Stimulated activated CD4-positive, alpha-beta T cell treated with anti-CD3 and anti-CD28 coated beads, Interleukin-4, amount 100 ng/mL, for 24 hours (primary cell): Measurements from ENCODE around the gene ATP5F1A.
A peak's percentile ranks its signal among the peaks of the same experiment; 100 is the strongest.
"Not testable (repeated sequence)": the region's sequence is repeated elsewhere in the genome, so short reads cannot be mapped to it uniquely, and the experiment has no call there.

ENCODE experiments used
- DNase-seq: peaks from one replicate; pipeline ENCODE4 v3.0.0-alpha.2; 2020

Gene ATP5F1A

DNA sequence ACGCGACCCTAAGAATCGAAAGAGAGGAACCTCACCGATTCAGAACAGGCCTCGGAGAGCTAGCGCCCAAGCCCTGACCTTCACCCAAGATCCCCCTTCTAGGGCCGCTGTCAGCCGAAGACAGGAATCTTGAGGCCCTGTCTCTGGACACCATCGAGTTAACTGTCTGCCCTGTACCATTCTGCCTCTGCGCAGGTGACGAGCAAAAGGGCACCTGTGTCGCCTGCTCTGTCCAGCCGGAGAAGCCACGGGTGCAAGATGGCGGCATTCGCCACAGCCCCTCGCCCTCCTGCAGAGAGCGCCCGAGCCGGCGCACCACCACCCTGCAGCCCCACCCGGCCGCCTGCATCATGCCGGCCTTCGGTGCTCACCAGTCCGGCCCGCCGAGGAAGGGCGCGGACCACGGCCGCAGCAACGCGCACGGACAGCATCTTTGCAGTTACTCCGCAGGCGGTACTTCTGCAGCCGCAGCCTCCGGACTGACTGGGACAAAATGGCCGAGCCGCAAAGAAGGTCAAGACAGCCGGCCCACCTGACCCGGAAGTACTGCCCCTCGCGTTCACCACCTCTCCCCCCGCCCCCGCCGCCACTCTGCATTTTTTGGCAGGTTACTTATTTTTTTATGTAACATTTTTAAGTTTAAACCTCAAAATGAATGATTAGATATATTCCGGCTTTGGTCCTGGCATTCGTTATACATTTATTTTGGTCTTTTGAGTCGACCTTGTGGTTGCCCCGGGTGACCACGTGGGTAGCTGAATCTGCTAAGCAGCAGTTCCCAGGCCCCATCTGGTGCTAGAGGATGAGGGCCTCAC lies at the start of gene ATP5F1A:
ATP5F1A (minus strand) TSS at position 496 of the 815 bp plus-strand sequence; CDS start at position 431, 65 bp downstream.
- peak; percentile 88 for DNase-seq

GRCh38 chr18:46141199-46141598 lies 43.1 kb upstream of the ATP5F1A start:
- no peak for DNase-seq

- DNase-seq: no peak
Observed at GRCh38 chr18:46140173-46140572, 42.1 kb upstream of the ATP5F1A start.

DNA sequence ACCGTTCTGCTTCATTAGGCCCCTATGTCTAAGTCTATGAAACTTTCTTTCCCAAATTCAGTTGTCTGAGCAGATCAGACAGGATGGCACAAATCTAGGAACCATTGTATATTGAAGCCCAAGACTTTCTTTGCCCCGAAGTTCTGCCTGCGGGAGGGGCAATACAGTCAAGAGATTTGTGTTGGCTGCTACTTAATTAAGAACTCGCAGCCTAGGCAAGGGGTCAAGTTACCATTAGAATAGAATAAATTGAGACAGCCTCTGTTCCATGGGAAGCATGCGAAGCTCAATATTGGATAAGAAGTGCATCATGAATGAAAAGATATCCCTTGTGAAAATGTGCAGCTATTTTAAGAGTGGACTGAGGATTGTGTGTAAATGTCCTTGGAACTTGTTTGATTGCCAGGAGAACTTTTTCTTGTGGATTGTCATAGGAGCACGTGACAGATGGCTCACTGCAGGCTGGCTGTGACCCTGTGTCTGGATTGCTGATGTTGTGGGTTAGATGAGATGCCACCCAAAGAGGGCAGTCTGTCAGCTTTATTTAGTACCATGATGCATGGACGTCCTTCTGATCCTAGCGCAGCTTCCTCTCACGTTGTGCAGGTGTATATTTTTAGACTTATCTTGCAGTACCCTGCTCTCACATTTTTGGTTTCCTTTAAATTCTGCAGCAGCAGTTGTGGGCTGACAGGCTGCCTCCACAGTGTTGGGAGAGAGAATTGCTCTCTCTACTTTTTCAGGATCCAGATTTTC lies 37.0 kb upstream of the ATP5F1A start:
- no peak for DNase-seq

GRCh38 chr18:46133534-46133933 lies 35.4 kb upstream of the ATP5F1A start:
- no peak for DNase-seq

DNA sequence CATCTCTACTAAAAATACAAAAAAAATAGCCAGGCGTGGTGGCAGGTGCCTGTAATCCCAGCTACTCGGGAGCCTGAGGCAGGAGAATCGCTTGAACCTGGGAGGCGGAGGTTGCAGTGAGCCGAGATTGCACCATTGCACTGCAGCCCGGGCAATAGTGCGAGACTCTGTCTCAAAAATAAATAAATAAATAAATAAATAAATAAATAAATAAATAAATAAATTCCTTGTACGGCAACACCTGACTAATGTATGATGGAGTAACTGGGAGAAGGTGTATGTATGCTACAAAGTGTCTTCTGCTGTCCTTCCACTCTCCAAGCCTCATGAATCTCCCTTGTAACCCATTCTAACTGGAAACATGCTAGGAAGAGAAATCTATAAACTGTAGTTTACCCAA lies 32.5 kb upstream of the ATP5F1A start:
- not testable (repeated sequence) for DNase-seq

DNA sequence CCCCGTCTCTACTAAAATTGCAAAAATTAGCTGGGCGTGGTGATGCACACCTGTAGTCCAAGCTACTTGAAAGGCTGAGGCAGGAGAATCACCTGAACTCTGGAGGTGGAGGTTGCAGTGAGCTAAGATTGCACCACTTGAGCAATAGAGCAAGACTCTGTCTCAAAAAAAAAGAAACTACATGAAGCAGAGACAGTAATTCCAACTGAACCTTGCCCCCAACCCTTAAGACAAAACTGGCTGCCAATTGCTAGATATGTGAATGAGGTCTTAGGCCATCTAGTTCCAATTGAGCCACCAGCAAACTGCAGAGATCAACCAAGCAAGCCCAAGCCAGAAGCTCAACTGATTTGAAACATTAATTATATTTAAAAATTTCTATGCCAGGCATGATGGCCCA lies 32.0 kb upstream of the ATP5F1A start:
- no peak for DNase-seq

- DNase-seq: not testable (repeated sequence)
Observed at GRCh38 chr18:46126625-46127024, 28.5 kb upstream of the ATP5F1A start.

- DNase-seq: no peak
Observed at GRCh38 chr18:46113751-46114150, 15.7 kb upstream of the ATP5F1A start.

DNA sequence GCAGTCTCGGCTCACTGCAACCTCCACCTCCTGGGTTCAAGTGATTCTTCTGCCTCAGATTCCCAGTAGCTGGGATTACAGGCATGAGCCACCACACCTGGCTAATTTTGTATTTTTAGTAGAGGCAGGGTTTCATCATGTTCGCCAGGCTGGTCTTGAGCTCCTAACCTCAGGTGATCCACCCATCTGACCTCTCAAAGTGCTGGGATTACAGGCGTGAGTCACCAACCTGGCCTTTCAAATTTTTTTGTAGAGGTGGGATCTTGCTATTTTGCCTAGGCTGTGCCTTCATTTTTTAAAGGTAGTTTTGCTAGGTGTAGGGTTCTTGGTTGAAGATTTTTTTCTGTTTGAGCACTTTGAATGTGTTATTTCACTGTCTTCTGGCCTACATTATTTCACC lies 12.3 kb upstream of the ATP5F1A start:
- DNase-seq: no peak

GRCh38 chr18:46109386-46109785 lies 11.3 kb upstream of the ATP5F1A start:
- DNase-seq: no peak

DNA sequence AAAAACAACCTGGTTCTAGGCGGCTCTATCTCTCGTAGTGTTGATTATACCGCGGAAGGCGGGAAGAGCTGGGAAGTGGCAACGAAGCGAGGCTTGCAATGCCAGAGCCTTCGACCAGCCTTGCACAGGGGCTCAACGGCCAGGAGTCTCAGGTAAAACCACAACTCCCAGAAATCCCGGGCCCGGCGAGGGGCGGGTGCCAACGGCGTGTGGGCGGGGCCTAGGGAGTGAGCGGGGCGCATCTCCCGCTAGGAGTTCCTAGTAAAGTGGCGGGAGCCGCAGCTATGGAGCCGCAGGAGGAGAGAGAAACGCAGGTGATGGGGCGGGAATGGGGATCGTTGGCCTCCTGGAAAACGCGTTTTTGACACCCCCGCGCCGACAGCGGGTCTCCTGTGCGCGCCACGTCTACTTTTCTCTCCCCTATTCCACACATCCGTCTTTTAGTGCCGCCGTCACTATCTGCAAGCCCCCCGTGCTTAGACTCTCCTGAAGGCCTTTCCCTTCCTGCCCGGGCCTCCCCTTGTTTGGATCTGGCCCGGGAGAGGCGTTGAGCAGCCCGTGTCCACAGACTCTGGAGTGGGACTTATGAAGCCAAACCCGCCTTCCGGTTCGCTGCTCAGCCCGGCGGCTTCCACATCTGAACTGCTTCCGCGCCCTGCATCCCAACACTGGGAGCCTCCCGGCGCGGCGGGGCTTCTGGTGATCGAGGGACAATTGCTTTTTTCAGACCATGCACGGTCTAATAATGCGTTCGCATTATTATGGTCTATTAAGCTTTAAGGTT lies 6.2 kb upstream of the ATP5F1A start, which contains the start of gene HAUS1:
HAUS1 (plus strand) TSS at position 258 of the 784 bp plus-strand sequence; CDS start at position 285, 27 bp downstream.
- peak; percentile 88 for DNase-seq

DNA sequence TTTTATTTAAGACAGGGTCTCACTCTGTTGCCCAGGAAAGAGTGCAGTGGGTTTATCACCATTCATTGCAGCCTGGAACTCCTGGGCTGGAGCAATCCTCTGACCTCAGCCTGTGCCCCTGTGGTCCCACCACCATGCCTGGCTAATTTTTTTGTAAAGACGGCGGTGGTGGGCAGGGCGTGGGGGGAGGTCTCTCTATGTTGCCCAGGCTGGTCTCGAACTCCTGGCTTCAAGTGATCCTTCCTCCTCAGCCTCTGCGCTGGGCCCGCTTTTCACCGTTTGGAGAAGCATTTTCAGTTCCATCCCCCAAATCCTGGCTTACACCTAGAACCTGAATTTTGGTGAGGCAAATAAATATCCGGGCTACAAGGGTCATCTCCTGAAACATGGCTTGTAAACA lies 1.4 kb upstream of the ATP5F1A start:
- DNase-seq: no peak

DNA sequence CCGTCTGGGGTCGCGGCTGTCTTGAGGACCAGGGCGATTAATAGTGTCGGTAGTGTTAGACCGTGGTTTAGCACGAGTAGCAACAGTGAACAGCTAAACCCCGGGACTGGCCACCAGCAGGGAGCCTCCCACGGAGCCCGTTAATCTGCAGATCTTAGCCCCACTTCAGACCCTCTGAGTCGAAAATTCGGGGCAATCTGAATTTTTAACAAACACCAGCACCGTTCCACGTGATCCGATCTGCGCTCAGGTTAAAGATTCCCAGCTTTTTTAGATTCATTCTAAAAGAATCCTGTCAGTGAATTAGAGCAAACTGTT lies 479 bp upstream of the ATP5F1A start:
- no peak for DNase-seq

- no peak for DNase-seq
Observed at GRCh38 chr18:46097431-46097800, 680 bp downstream of the ATP5F1A start.

- no peak for DNase-seq
Observed at GRCh38 chr18:46096651-46097300, 1.3 kb downstream of the ATP5F1A start.

- no peak for DNase-seq
Observed at GRCh38 chr18:46095532-46095931, 2.6 kb downstream of the ATP5F1A start.

GRCh38 chr18:46088501-46088900 lies 9.6 kb downstream of the ATP5F1A start:
- not testable (repeated sequence) for DNase-seq

GRCh38 chr18:46084431-46084830 lies 13.7 kb downstream of the ATP5F1A start:
- no peak for DNase-seq

- DNase-seq: no peak
Observed at GRCh38 chr18:46080156-46080555, 17.9 kb downstream of the ATP5F1A start.

- no peak for DNase-seq
Observed at GRCh38 chr18:46079336-46079735, 18.8 kb downstream of the ATP5F1A start.

- DNase-seq: peak; percentile 70
Observed at GRCh38 chr18:46073474-46074331, 24.4 kb downstream of the ATP5F1A start.
